Activated CD4-positive, alpha-beta T cell treated with anti-CD3 and anti-CD28 coated beads, Interleukin-2, Interleukin-6, amounts not matched to agents 100 ng/mL and 50 ng/mL, durations not matched to agents 16 hours and 8 hours (primary cell): ENCODE data around the gene SAMD13.
"Not testable (repeated sequence)": the region's sequence is repeated elsewhere in the genome, so short reads cannot be mapped to it uniquely, and the experiment has no call there.

ENCODE experiments used
- DNase-seq: peaks from one replicate; pipeline ENCODE4 v3.0.0-alpha.2; 2020

Gene SAMD13

DNA sequence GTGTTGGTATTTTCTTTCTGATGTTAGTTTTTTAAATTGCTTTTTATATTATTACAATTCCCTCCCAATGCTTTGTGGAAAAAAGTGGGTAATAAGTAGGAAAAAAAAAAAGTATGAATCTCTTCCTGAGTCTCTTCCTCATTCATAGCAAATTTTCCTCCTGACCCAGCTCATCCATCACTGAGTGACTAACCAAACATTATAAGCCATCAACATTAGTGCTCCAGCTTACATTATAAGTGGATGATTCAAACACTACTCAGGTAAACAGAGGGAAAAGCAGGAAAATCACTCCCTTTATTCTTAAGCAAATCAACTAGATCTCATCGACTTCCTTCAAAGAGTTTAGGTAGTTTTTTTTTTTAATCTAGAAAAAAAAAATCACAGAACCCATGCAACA, 15.4 kb upstream of the SAMD13 start:
- no peak for DNase-seq

DNA sequence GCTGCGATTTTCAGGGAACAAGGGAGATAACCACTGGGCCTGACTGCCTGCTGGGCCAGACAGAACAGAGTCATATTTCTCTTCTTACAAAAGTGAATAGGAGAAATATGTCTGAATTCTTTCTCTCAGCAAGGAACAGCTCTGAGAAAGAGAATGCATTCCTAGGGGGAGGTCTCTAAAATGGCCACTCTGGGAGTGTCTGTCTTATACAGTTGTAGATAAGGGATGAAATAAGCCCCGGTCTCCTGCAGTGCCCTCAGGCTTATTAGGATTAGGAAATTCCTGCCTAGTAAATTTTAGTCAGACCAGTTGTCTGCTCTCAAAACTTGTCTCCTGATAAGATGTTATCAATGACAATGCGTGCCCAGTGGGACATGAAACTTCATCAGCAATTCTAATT, 14.1 kb upstream of the SAMD13 start:
- DNase-seq: not testable (repeated sequence)

DNA sequence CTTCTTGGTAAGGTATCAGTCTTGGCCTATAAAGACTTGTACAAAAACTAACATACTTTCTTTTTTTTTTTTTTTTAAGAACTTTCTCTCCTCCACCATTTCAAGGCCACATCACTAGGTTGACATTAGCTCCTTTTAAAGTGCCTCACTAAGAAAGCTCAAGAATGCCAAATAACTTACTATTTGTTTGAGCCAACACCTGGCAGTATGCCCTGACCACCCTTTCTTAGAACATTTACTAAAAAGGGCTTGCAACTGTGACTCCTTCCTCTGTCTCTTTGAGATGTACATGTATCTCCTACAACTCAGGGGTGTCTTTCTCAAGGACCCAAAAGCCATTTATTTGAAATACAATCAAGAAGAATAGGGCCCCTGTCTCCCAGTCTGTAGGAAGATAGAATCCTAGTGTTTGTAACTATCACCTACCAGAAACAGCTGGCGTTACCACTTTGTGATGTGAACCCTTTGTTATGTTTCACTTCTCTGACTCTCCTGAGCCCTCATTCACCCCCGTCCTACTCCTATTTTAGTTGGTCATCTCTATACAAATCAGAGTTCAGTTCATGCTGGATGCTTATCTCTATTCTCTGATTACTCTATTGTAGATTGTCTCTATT, 12.2 kb upstream of the SAMD13 start:
- no peak for DNase-seq

DNA sequence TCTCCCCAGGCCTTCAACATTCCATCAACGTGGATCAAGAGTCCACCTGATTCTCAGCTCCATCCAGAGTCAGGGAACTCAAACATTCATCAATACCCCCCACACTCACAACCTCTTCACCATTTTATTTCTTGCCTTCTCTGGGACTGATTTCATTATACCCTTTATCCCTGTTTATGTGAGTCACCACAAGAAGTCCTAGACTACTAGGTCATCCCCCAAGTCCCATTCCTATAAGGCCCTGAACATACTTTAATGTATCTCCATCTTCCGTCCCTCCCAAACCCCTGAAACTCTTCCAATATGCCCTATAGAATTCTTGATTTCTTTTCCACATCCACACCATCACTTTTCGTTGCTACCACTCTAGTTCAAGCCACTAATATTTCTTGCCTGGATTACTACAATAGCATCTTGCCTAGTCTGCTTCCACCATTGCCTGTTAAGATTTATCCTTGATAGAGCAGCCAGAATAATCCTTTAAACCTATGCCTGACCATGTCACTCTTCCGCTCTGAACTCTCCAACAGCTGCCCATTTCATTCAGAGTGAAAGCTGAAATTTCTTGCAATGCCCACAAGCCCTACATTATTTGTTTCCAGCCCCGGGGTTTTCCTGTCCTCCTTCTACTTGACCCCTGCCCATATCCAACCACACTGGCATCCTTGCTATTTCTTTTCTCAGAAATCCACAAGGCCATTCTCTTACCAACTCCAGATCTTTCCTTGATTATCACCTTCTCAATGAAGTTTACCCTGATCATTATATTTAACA, 9.4 kb upstream of the SAMD13 start:
- DNase-seq: no peak

DNA sequence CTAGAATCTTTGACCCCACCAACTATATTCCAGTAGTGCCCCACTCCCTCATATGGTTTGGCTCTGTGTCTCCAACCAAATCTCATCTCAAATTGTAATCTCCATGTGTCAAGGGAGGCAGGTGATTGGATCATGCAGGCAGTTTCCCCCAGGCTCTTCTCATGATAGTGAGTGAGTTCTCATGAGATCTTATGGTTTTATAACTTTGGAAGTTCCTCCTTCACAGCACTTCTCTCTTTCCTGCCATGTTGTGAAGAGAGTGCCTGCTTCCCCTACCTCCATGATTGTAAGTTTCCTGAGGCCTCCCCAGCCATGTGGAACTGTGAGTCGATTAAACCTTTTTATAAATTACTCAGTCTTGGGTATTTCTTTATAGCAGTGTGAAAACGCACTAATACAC, 7.7 kb upstream of the SAMD13 start:
- DNase-seq: no peak

DNA sequence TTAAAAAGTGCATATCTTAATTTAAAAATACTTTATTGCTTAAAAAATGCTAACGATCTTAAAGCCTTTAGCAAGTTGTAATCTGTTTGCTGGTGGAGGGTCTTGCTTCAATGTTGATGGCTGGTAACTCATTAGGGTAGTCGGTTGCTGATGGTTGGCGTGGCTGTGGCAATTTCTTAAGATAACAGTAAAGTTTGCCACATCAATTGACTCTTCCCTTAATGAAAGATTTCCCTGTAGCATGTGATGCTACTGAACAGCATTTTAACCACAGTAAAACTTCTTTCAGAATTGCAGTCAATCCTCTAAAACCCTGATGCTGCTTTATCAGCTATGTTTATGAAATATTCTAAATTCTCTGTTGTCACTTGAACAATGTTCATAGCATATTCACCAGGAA, 6.8 kb upstream of the SAMD13 start:
- DNase-seq: no peak

DNA sequence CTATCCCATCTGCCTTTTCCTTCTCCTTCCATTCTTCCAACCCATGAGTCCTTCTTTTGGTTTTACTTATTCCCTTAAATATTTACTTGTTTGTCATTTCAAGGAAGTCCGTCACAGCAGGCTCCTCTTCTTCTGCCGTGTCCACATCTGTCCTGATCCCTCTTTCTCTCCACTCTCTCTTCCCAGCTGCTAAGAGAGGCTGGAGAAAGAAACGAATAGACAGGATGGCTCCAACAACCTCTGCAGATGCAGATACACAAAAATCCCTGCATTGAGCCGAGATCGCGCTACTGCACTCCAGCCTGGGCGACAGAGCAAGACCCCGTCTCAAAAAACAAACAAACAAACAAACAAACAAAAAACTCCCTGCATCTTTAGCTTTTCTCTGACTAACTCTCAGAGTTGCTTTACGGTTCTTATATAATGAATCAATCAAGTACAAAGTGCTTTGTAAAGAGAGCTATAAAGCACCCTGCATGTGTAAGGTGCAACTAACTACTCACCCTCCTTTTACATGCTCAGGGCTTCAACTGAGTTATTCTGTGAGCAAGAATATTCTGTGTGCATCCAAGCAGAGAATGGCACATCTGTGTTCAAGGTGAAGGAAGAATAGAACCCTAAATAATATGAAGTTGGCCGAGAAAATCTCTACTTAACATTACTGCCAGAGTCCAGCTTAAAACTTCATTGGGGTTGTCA, 3.8 kb upstream of the SAMD13 start:
- DNase-seq: no peak

DNA sequence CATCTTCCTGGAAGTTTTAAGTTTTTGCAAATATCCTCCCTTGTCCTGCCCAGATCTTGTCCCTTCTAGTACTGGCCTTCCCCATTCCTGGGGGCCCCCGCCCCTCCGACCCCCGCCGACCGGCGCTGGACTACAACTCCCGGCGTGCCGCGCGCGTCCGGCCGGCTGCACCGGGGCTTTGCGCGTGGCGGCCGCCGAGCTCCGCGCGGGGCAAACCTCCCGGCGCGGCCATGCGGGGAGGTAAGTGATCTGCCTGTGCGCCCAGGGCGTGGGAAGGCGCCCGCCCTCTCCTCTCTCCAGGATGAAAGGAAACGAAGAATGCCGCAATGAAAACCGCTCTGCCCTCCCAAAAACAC, 3.2 kb upstream of the SAMD13 start:
- DNase-seq: peak; percentile 61

DNA sequence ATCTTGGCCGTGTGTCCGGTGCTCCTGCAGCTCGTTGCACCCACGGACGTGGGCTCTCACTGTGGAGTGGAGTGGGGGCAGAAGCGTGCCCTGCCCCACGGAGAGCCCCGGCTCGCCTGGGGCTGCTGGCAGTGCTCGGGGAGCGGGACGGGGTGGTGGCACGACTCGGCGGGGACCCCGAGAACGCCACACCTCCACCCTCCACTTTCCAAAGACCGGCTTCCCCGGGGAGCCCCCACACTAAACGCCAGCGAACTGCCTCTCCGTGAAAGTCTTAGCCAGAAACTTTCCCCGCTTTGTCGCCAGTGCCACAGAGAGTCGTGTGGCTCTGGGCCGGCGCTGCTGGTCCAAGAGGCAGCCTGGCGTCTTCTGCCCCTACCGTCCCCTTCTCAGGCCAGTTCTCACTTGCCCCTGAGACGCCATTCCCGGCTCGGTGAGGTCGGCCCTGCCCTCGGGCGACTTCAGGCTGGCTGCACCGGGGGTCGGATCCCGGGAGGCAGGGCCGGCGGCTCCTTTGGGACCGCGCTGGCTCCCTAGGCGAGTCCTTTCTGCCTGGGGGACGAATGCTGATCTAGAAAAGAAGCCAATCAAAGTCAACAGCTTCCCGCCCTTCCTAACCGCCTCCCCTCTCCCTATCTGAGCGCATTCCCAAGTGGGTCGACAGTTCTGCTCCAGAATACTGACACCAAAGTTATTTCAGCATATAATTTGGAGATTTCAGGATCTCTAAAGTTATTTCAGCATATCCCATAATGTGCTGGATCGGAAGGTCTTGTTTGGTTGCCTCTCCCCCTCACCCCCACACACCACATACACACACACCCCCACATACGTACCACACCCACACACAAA, 2.6 kb upstream of the SAMD13 start:
- DNase-seq: peak; percentile 35

DNA sequence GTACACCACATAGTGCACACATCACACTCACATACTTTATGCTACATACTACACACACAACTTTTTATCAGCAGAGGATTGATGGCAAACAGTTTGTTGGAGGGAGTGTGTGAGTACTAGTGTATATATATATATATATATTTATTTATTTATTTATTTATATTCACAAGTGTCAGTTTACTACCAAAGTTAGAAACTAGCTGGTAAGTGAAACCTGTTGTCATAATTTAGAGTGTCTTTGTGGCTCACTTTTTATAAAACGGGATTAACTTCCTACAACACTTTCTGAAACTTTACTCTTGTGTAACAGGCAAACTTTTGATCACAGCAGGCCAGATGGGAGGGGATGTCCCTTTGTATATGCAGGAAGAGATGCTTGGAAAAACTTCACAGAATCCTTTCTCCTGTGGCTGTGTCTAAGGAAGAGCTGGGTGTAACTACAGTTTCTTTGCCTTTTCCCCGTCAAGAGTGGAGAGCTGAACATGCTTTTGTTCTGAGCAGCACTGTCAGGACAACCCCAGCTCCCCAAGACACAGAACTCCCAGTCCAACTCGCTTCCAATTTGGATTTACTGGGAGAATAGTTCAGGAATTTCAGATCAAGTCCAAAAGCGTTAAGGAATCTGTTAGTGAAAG, 1.9 kb upstream of the SAMD13 start:
- DNase-seq: no peak

DNA sequence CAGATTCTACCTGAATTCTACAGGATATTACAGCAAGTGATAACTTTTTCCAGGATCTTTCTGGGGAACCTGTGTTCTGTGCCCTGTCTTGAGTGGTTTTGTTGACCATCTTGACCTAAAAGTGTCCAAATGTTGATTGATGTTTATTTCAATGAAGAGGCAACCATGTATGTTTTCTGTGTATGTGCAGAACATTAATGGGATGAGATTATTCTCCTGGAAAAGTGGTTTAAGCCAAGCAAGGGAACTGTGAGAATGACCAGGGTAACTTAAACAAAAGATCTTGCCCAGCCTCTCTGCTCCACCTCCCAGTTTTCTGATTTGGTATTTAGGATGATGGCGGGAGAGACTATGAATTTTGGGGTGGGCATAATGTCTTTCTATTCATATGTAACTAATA, 1.0 kb upstream of the SAMD13 start:
- no peak for DNase-seq

DNA sequence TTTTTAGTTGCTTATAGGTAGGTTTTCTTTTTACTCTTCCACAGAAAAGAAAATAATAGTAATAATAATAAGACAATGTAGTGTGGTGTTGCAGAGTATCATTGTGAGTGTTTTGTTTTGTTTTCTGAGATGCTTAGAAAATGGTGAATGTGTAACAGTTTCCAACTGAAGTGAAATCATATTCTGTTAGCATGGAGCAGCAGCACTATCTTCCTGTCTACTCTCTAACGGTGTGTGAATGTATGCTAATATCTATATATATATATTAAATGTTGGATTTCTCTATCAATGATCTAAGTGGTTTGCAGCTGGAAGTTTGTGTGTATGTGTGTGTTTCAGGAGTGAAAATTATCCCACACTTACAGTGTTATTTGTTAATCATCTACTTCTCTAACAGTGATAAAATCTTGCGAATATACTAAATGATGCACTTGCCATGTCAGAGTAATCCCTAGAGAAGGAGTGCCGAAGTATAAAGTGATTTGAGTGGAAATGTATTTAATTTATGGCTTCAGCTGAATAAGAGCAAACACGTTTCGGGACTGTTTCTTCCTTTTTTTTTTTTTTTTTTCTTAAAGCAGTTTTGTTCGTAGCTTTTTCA, 377 bp downstream of the SAMD13 start:
- DNase-seq: no peak

DNA sequence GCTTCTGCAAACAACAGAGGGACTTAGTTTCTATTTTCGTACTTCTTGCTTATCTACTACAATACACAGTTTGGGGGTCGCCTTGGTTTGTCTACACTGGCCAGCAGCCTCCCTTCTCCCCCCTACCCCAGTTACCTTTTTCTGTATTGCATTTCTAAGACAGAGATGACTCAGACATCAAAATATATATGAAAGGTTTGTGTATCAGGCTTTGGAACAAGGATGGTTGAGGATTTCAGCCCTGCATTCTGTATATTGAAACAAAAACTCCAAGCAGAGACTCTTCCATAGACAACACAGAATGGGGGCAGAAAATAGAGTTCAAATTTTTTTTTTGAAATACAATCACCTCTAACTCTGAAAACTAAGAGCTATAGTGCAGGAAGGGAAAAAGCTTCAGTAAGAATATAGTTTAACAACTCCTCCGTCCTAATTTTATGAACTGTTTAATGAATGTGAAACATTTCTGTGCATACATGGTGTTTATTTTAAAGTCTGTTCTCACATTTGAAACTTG, 1.9 kb downstream of the SAMD13 start:
- DNase-seq: no peak

DNA sequence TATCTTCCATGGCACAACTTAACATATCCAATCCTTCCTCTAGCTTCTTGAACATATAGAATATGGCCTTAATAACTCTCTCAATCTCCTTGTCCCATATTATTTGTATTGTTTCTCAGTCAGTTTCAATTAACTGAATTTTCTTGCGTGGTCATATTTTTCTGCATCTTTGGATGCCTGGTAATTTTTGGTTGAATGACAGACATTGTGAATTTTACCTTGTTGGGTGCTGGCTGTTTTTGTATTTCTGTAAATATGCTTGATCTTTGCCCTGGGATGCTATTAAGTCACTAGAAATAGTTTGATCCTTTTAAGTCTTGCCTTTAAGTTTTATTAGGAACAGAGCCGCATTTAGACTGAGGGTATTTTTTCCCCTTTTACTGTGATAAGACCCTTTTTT, 5.9 kb downstream of the SAMD13 start:
- no peak for DNase-seq

DNA sequence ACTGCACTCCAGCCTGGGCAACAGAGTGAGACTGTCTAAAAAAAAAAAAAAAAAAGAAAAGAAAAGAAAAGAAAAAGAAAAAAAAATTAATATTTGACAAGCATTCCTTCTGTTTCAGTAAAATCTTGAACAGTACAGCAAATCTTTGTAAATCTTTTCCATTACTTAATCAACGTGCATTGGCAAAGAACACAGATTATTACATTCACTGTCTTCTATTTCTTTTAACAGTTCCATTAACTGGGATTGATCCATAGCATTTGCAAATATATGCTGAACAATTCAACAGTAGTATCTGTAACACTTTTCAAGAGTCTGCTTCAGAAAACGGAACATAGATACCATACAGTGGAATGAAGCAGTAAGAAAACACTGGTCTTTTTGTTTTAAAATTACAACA, 9.8 kb downstream of the SAMD13 start:
- no peak for DNase-seq

DNA sequence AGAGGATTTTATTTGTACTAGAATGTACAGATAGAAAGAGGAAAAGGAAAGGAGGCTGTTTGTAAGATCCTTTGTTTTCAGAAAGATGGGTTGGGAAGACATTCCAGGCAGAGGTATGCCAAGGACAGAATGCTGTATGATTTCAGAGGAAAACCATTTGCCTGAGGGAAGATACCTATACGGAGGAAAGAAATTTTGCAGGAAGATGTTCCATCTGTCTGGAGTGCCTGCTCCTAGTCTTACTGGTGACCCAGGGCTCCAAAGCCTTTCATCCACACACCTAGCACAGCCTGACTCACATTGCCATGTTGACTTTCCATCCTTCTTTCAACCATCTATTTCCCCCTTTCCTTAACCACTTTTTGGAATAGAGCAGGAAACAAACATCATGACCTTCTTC, 18.2 kb downstream of the SAMD13 start:
- DNase-seq: no peak

DNA sequence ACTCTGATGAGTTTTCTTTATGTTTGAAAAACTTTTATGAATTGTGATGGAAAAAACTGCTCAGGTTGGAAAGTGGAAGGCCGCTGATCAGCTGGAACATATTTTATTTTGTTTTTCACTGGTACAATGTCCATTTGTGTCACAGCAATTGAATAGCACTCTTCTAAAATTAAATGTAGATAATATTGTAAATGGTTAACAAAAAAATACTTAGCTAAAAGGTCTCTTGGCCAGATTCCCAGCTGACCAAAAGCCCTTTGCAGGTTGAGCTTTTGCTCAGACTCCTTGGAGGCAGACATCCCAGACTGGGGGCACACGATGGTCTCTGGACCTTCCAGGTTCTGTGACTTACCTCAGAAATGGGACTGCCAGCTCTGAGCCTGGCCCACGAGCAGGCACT, 26.3 kb downstream of the SAMD13 start:
- no peak for DNase-seq

DNA sequence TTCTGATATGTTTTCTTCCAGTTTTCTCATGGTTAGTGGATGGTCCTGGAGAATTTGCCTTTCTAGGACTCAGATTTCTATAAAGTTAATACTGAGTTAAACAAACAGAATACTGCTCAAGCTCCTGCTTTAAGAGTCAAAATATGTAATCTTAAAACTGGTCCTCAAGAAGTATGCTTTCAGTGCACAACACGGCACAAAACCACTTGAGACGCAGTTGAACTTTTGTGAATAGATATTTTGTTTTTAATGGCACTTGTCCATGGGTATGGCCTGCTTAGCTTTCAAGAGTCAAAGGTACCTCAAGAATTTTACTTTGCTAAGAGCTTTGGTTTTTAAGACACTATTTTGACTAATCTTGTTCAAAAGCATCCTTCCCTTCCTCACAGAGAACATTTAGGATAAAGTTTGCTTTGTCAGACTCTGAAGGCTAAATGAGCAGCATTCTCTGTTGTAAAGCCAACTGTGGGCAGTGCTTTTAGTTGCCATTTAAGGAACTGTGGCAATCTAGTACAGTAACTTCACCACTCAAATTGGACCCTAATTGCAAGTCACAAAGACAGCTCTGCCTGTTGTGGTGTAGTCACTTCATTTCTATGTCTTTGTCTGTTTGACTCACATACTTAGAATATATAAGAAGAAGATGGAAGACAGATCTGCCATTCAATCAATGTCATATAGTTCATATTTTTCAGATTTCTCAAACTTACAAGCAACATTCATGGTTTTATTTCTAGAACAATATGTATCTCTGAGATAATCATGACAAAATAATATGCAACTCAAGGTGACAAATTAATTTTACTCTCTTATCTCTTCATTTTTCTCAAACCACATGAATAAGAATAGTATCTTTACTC, 28.8 kb downstream of the SAMD13 start:
- no peak for DNase-seq

DNA sequence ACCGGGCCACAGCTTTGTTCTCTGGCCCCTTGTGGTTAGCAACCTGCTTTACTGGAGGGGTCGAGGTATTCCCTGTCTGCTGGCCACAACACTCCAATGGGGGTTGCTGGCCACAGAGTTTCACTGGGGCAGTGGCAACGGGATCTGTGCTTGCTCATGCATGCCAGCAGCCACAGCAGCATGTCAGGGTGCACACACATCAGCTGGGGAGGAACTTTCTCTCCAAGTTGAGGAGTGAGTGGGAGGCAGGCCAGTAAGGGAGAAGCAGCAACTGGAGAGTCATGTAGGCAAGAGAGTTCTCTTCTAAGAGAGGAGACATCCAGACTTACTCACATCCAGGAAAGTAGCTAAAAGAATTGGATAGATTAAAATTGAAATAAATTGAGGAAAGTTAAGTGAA, 38.0 kb downstream of the SAMD13 start:
- no peak for DNase-seq

DNA sequence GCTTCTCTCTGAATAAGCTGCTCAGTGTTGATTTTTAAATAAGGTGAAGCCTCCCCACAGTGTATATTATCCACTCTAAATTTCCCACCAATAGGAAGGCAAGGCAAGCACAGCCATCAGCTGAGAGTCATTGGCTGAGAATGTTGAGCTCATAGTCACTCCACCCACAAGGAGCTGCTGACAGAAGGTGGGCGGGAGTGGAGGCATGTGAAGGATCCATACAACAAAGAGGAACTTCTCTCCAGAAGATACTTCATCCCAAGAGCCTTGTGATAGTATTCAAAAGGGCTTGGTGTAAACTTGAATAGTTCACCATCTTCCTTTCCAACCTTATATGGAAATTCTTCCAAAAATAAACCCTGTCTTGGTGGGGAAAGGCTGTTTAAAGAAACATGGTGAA, 42.8 kb downstream of the SAMD13 start:
- no peak for DNase-seq

DNA sequence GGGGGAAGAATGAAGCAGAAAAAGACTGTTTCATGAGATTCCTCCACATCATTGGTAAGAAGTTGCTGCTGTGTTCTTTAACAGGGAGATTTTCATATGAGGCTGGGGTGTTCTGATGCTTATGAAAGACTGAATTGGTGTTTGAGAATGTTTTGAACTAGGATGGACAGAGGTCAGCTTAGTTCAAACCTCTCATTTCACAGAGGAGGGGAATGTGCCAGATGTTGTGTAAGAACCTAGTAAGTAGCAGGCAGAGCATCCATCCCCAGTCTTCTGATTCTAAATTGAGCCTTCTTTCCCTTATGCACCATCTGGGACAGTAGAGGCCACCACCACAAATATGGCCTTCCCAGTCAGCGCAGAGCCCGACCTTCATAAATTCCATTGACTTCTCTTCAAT, 43.7 kb downstream of the SAMD13 start:
- no peak for DNase-seq
